Activated CD4-positive, alpha-beta T cell treated with anti-CD3 and anti-CD28 coated beads for 4 hours (primary cell): ENCODE measurements around the gene SNX30.
"Not testable (repeated sequence)": the region's sequence is repeated elsewhere in the genome, so short reads cannot be mapped to it uniquely, and the experiment has no call there.

Experiments used
- DNase-seq, 2 donors: peaks; one replicate each; pipeline ENCODE4 v3.0.0-alpha.2; 2020

The SNX30 gene, protein sequence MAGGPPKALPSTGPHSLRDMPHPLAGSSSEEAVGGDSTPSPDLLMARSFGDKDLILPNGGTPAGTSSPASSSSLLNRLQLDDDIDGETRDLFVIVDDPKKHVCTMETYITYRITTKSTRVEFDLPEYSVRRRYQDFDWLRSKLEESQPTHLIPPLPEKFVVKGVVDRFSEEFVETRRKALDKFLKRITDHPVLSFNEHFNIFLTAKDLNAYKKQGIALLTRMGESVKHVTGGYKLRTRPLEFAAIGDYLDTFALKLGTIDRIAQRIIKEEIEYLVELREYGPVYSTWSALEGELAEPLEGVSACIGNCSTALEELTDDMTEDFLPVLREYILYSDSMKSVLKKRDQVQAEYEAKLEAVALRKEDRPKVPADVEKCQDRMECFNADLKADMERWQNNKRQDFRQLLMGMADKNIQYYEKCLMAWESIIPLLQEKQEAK

GRCh38 chr9:112750016-112750763 lies at the start of gene SNX30:
SNX30 (plus strand) TSS chr9:112750760; CDS start chr9:112751002, 242 bp downstream.
- peak; percentile 69 to 75 for DNase-seq

DNA sequence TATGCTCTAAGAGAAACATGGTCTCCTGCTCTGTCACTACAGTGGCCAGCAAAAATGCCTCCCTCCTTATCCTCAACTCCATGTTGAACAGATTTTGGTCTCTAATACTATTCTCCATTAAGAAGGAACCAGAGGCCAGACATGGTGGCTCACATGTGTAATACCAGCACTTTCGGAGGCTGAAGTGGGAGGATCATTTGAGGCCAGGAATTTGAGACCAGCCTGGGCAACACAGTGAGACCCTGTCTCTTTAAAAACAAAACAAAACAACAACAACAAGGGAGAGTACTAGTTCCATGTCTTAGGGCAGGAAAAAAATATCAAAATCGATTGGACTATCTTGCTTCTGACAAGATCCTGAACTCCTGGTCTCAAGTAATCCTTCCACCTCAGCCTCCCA lies 47.3 kb upstream of the SNX30 start:
- DNase-seq, result no peak

DNA sequence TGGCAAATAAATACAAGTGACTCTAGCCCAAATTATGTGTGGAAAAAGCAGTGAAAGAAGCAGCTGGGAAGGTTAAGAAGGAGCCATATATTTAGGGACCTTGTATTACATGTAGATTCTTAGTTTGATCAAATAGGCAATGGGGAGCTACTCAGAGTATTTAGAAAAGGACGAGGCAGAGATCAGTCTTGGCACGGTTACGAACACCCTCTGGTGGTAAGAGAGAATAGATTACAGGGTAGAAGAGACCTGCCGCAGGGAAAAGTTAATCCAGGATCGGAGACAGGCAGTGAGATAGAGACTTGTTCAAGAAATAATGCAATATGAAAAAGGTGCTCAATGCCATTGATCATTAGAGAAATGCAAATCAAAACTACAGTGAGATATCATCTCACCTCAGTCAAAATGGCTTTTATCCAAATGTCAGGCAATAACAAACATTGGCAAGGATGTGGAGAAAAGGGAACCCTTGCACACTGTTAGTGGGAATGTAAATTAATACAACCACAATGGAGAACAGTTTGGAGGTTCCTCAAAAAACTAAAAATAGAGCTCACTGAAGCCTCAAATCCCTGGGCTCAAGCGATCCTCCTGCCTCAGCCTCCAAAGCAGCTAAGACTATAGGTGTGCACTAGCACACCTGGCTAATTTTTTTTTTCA lies 44.7 kb upstream of the SNX30 start:
- DNase-seq, result no peak

DNA sequence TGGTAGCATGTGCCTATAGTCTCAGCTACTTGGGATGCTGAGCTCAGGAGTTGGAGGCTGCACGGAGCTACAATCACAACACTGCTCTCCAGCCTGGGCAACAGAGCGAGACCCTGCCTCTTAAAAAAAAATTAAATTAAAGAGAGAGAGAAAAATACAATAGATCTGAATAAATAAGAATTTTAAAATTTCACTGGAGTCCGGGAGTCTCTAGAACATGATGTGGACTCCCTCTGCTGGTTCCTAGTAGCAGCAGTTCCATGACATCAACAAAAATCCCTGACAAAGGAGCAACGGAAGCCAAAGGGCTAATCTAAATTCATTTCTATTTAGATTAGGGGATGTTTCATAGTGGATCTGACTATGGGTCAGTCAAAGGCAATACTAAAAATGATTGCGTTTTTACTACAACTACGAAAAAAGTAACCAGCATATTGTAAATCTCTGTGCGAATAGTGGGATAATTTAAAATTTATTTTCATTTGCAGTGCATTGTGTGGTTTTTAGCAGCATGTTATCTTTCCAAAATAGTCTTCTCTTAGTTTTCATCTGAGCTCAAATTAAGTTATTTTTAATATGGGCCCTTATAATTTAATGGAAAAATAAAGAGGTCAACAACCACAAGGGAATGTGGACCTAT lies 39.4 kb upstream of the SNX30 start:
- no peak for DNase-seq

DNA sequence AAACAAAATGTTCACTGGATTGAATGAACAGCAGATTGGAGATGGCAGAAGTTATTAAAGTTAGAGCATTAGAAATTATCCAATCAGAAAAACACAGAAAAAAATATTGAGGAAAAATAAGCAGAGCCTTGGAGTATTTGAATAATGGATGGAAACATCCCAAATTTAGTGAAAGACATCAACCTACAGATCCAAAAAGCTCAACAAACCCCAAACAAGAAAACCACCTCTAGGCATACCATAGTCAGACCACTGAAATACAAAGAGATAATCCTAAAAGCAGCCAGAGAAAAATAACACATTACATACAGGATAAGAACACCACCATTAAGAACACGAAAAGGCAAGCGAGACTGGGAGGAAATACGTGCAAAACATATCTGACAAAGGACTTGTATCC lies 37.9 kb upstream of the SNX30 start:
- no peak for DNase-seq

DNA sequence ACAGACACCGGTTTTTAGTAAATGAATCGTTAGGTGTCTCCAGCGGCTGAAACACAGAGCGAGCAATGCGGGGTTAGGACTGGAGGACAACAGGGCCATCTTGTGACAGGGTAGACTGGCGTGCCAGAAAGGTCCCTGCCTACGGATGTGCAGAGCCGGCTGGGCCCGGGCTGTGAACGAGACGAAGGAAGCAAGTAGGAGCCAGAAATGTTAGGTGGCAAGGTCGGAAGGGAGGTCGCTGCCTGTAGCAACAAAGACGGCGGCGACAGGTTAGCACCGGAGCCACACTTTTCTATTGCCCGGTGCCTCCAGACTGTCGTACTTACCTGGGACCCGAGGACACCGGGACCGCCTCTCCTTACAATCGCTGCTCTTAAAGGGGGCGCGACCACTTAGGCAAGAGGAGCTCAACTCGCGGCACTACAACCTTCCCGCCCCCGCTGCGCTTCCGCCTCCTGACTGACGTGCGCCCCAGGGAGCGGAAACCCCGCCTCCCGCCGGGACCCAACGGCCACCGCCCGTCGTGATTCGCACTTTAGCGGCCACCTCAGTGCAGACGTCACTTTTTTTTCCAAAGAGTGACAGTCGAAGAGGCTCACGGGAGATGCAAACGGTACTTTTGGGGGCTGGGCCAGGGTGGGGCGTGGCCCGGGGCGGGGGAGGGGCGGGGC lies 32.8 kb upstream of the SNX30 start, which contains the start of gene INIP:
INIP (minus strand) TSS at position 457 of the 671 bp plus-strand sequence. CDS start 1,632 bp downstream, outside the sequence.
- peak; percentile 96 for DNase-seq

DNA sequence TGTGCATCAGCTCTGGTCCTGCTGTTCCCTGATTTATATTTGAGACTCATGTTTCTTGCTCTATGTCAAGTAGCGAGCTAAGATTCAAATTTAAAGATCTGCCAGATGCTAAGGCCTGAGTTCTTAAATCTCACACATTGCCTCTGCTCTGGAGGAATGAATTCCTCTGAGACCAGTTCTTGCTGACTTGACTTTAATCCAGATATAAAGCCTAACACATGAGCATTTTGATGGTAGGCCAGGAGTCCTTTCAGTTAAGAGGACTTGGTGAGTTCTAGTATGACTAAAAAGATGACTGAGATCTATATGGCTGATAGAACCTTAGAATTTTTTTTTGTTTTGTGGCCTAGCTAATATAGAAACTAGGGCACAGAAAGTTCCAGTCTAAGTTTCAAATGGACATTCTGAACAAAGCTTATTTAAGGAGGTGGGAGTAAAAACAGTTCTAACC lies 31.3 kb upstream of the SNX30 start:
- no peak for DNase-seq

GRCh38 chr9:112719696-112720095 lies 30.9 kb upstream of the SNX30 start:
- no peak for DNase-seq

GRCh38 chr9:112720113-112720780 lies 30.3 kb upstream of the SNX30 start:
- no peak for DNase-seq

DNA sequence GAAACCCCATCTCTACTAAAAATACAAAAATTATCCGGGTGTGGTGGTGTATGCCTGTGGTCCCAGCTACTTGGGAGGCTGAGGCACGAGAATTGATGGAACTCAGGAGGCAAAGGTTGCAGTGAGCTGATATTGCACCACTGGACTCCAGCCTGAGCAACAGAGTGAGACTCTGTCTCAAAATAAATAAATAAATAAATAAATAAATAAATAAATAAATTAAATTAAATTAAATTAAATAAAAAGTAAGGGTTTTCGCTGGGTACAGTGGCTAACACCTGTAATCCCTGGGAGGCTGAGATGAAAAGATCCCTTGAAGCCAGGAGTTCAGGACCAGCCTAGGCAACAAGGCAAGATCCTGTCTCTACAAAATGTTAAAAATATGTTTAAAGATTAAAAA lies 27.8 kb upstream of the SNX30 start:
- not testable (repeated sequence) for DNase-seq

- no peak for DNase-seq
Measured at GRCh38 chr9:112725961-112726360, 24.6 kb upstream of the SNX30 start.

DNA sequence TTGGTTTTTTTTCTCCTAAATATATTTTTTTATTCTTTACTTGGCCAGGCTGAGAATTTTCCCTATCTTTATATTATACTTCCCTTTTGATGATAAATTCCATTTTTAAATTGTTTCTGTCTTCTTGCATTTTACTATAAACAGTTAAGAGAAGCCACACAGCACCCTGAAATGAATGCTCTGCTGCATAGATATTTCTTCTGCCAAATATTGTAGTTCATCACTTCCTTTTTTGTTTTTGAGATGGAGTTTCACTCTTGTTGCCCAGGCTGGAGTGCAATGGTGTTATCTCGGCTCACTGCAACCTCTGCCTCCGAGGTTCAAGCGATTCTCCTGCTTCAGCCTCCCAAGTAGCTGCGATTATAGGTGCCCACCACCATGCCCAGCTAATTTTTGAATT lies 24.1 kb upstream of the SNX30 start:
- DNase-seq, result no peak

DNA sequence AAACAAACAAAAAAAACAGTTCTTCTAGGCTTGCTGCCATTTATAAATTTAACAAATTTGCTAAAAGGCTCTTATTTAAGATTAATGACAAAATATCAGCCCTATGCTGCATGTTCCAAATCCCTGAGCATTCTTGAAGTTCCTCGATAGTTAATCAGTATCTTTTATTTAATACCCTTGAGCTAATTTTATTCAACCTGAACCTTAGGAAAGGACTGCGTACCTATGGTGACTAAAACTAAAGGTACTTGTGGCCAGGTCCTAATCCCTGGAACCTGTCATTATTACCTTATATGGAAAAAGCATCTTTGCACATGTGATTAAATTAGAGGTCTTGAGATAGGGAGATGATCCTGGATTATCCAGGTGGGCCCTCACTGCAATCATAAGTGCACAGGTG lies 22.2 kb upstream of the SNX30 start:
- DNase-seq, result no peak

GRCh38 chr9:112731971-112732370 lies 18.6 kb upstream of the SNX30 start:
- no peak for DNase-seq

GRCh38 chr9:112734892-112735291 lies 15.7 kb upstream of the SNX30 start:
- DNase-seq, result no peak

- no peak for DNase-seq
Measured at GRCh38 chr9:112743216-112743836, 7.2 kb upstream of the SNX30 start.

- no peak for DNase-seq
Measured at GRCh38 chr9:112744177-112744576, 6.4 kb upstream of the SNX30 start.

GRCh38 chr9:112747094-112747493 lies 3.5 kb upstream of the SNX30 start:
- no peak for DNase-seq

DNA sequence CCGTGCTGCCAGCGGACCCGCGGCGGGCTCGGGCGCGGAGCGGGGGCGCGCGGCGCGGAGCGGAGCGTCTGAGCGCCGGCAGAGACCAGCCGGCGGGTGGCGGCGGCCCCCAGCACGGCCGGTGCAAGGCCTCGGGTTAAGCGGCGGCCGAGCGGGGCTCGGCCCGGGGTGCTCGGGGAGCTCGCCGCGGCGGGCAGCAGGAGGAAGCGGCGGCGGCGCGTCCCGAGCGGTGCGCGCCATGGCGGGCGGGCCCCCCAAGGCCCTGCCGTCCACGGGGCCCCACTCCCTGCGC lies 150 bp downstream of the SNX30 start:
- no peak for DNase-seq

DNA sequence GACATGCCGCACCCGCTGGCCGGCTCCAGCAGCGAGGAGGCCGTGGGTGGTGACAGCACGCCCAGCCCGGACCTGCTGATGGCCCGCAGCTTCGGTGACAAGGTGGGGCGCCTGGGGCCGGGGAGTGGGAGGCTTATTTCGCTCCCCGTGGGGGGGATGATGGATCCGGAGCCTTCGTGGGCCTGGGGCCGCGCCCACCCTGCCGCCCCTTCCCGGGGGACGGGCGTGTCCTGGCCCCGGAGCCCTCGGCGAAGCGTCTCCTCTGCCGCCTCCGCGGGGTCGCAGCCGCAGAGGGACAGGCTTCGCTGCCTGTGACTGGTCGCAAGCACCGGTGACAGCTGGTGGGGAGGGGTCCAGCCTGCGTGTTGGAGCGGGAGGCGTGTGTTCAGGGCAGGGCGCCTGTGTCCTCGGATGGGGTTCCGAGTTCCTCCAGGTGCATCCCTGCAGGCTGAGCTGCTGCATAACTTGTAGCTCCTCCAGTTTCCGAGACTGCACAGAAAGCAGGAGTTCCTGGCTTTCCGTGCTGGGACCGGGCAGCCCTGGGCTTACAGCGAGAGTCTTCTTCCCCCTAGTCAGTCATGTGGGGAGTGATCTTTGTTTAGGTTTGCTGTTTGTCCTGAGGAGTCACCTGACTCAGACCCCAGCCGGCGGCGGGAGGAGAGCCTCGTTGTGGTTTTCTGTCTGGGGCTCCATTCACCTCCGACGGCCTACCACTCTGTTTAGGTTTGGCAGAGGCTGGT lies 666 bp downstream of the SNX30 start:
- peak; percentile 18 to 23 for DNase-seq
